Measurements from ENCODE around the gene SNX11. TPM values are rescaled to one million over a fixed set of nuclear protein-coding genes. Genes with fewer than 3 reads are reported as not detected.

The SNX11 gene
- total and polyA plus RNA-seq, 2 donors (not counting 3 experiments of a cell fraction or from before 2014, with no cell fraction given) = 23.4 to 26.2 TPM

GRCh38 chr17:48161127-48161905, 53.8 kb downstream of the SNX11 start:
- BruUV-seq (replicated peaks) = no TSS peak
- dilution Hi-C loops (cut with MboI; ENCODE audit: extremely low pct_ligation_motif_present, low sequenced_read_pairs) = no loop called here
- ChIA-PET POLR2A (no interaction called here), CTCF (no interaction called here)
- Histone ChIP-seq H3K4me1 (ENCODE audit: control insufficient read depth, extremely low read depth, insufficient read depth, low read length) (no peaks in the 10 kb centered on the region), H3K9me1 (replicated peaks; ENCODE audit: control insufficient read depth, extremely low read depth, insufficient read depth, low read length) (no peaks in the 10 kb centered on the region), H4K20me1 (replicated peaks; ENCODE audit: control insufficient read depth, extremely low read depth, insufficient read depth, low read length) (no peaks in the 10 kb centered on the region), H3K9ac (replicated peaks; ENCODE audit: extremely low read depth, insufficient read depth, low read length) (no peak overlapping the region), H3K79me2 (ENCODE audit: control insufficient read depth, insufficient read depth, low read length) (no peaks in the 10 kb centered on the region), H2AFZ (ENCODE audit: low read depth, low read length) (no peak overlapping the region), H3K9me3 (replicated peaks; ENCODE audit: control insufficient read depth, insufficient read depth, low read length) (no peaks in the 10 kb centered on the region), H3K4me3 (replicated peaks in 1 of 3; ENCODE audit: insufficient read depth in 1 of 3, low read depth in 1 of 3, low read length in 3 of 3) (no peak overlapping the region), H3K27me3 (ENCODE audit: control insufficient read depth in 2 of 2, insufficient read depth in 2 of 2, low read length in 2 of 2) (peaks cover under 1 to 5% of the 10 kb centered on the region in 2 experiments), H3K4me2 (ENCODE audit: insufficient read depth, low read length) (no peak overlapping the region), H3K36me3 (ENCODE audit: control insufficient read depth in 2 of 2, extremely low read depth in 1 of 2, insufficient read depth in 2 of 2, low read length in 2 of 2) (no peaks in the 10 kb centered on the region), H3K27ac (ENCODE audit: insufficient read depth, low read depth, low read length) (no peak overlapping the region)
- intact Hi-C loops (cut with micrococcal nuclease) = no loop called here
- TF ChIP-seq EZH2 (IDR thresholded peaks at IDR 0.05; ENCODE audit: borderline replicate concordance, low read depth, low read length, severe bottlenecking) (no peak), MYC (IDR thresholded peaks at IDR 0.05; ENCODE audit: low read depth, low read length) (no peak)
- TF ChIP-seq, protein P1, sequence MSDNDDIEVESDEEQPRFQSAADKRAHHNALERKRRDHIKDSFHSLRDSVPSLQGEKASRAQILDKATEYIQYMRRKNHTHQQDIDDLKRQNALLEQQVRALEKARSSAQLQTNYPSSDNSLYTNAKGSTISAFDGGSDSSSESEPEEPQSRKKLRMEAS (IDR thresholded peaks at IDR 0.05; ENCODE audit: insufficient read depth, insufficient read length) = no peak
- FAIRE-seq (no peak), DNase-seq (ENCODE audit: low read depth, low spot score) (no peak)

DNA sequence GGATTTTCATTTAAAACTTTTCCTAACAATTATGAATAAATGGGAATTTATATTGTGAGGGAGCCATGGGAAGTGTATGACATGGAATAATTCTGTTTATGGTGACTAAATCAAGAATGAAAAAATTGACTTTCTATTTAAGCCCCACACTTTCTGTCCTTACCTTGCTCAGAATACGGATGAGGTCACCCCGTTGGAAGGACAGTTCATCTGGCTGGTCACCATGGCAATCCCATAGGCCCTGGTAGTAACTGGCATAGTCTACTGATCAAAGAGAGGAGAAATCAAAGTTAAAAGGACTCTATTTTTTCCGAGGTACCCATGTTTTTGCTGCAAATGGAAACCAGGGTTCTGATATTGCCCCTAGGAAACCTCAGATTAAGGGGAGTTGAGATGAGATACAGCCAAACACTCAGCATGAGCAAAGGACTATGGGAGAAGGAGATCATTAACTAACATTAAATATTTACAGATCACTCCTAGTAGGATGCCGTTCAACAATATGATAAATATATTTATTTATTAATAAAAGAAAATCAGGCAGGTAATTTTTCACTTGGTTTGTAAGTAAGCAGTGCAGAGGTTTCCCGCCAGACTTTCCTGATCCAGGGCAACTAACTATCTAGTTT, 54.9 kb downstream of the SNX11 start:
- no TSS peak for BruUV-seq (replicated peaks)
- Histone ChIP-seq H3K27me3 (ENCODE audit: control insufficient read depth in 2 of 2, insufficient read depth in 2 of 2, low read length in 2 of 2) (peaks cover 2 to 7% of the 10 kb centered on the region in 2 experiments), H3K4me1 (ENCODE audit: control insufficient read depth, extremely low read depth, insufficient read depth, low read length) (no peaks in the 10 kb centered on the region), H4K20me1 (replicated peaks; ENCODE audit: control insufficient read depth, extremely low read depth, insufficient read depth, low read length) (no peaks in the 10 kb centered on the region), H3K4me3 (replicated peaks in 1 of 3; ENCODE audit: insufficient read depth in 1 of 3, low read depth in 1 of 3, low read length in 3 of 3) (no peak overlapping the region), H3K9me3 (replicated peaks; ENCODE audit: control insufficient read depth, insufficient read depth, low read length) (no peaks in the 10 kb centered on the region), H3K36me3 (ENCODE audit: control insufficient read depth in 2 of 2, extremely low read depth in 1 of 2, insufficient read depth in 2 of 2, low read length in 2 of 2) (no peaks in the 10 kb centered on the region), H3K9ac (replicated peaks; ENCODE audit: extremely low read depth, insufficient read depth, low read length) (no peak overlapping the region), H3K27ac (ENCODE audit: insufficient read depth, low read depth, low read length) (no peak overlapping the region), H3K9me1 (replicated peaks; ENCODE audit: control insufficient read depth, extremely low read depth, insufficient read depth, low read length) (no peaks in the 10 kb centered on the region), H3K4me2 (ENCODE audit: insufficient read depth, low read length) (no peak overlapping the region), H3K79me2 (ENCODE audit: control insufficient read depth, insufficient read depth, low read length) (no peaks in the 10 kb centered on the region), H2AFZ (ENCODE audit: low read depth, low read length) (no peak overlapping the region)
- ChIA-PET POLR2A (no interaction called here), CTCF (interaction anchor here (0.7 kb wide), 1 partner anchor 190 kb away, joined by 3 read pairs; no protein-coding TSS in a partner anchor)
- intact Hi-C loops (cut with micrococcal nuclease) (no loop called here), dilution Hi-C loops (cut with MboI; ENCODE audit: extremely low pct_ligation_motif_present, low sequenced_read_pairs) (no loop called here)
- TF ChIP-seq POLR2A (IDR thresholded peaks at IDR 0.05; ENCODE audit: low read depth, low read length) = no peak
- TF ChIP-seq POLR2AphosphoS5 (IDR thresholded peaks at IDR 0.05; ENCODE audit: insufficient read depth, low read depth, low read length) = no peak
- no peak for TF ChIP-seq EZH2 (IDR thresholded peaks at IDR 0.05; ENCODE audit: borderline replicate concordance, low read depth, low read length, severe bottlenecking)
- no peak for TF ChIP-seq GATA2 (IDR thresholded peaks at IDR 0.05; ENCODE audit: insufficient read depth, insufficient read length, low read depth, low read length)
- FAIRE-seq (no peak), DNase-seq (ENCODE audit: low read depth, low spot score) (no peak)

Data from endothelial cell of umbilical vein (primary cell).